GM18498 (cell line): ENCODE measurements around the gene KCNJ6.

ENCODE experiments used
- ATAC-seq: cut with Tn5 transposase; IDR thresholded peaks from one replicate; pipeline ENCODE4 v1.9.1; 2021; ENCODE audit warnings: mild to moderate bottlenecking, moderate library complexity; ENCODE audit not compliant: unreplicated experiment

KCNJ6 gene

GRCh38 chr21:37558676-37559211 lies 357.5 kb downstream of the KCNJ6 start:
- no peak for ATAC-seq
